Measurements from ENCODE around the gene TSPAN4. TPM values are rescaled to one million over a fixed set of nuclear protein-coding genes. Genes with fewer than 3 reads are reported as not detected.

The TSPAN4 gene
- total RNA-seq, 2 donors from 2014 or later: 48.8 to 94.9 TPM

- no peak overlapping the region for H3K27ac ChIP-seq
- TF ChIP-seq POLR2AphosphoS5 (IDR thresholded peaks at IDR 0.05) (no peak), POLR2A (IDR thresholded peaks at IDR 0.05) (no peak)
- TF ChIP-seq, protein P1, sequence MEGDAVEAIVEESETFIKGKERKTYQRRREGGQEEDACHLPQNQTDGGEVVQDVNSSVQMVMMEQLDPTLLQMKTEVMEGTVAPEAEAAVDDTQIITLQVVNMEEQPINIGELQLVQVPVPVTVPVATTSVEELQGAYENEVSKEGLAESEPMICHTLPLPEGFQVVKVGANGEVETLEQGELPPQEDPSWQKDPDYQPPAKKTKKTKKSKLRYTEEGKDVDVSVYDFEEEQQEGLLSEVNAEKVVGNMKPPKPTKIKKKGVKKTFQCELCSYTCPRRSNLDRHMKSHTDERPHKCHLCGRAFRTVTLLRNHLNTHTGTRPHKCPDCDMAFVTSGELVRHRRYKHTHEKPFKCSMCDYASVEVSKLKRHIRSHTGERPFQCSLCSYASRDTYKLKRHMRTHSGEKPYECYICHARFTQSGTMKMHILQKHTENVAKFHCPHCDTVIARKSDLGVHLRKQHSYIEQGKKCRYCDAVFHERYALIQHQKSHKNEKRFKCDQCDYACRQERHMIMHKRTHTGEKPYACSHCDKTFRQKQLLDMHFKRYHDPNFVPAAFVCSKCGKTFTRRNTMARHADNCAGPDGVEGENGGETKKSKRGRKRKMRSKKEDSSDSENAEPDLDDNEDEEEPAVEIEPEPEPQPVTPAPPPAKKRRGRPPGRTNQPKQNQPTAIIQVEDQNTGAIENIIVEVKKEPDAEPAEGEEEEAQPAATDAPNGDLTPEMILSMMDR (IDR thresholded peaks at IDR 0.05): no peak
- WGBS: 71% methylated on average over 41 of the region's 41 CpGs
- H3K4me3 ChIP-seq: no peak overlapping the region
- DNase-seq (ENCODE audit: low spot score): no peak
- no peaks in the 10 kb centered on the region for H3K9me3 ChIP-seq
- intact Hi-C loops (cut with DNase I): no loop called here
- no peaks in the 10 kb centered on the region for H3K36me3 ChIP-seq
- no peaks in the 10 kb centered on the region for H3K4me1 ChIP-seq (replicated peaks)
- H3K27me3 ChIP-seq (replicated peaks; ENCODE audit: insufficient read depth): no peaks in the 10 kb centered on the region
Measured at GRCh38 chr11:865462-866430, 23.1 kb downstream of the TSPAN4 start.

- no peak for DNase-seq (ENCODE audit: low spot score)
- Histone ChIP-seq H3K27ac (no peak overlapping the region), H3K4me3 (no peak overlapping the region), H3K27me3 (replicated peaks; ENCODE audit: insufficient read depth) (no peaks in the 10 kb centered on the region), H3K4me1 (replicated peaks) (no peaks in the 10 kb centered on the region), H3K9me3 (no peaks in the 10 kb centered on the region), H3K36me3 (no peaks in the 10 kb centered on the region)
- WGBS: 84% methylated on average over 14 of the region's 14 CpGs
- intact Hi-C loops (cut with DNase I): no loop called here
- TF ChIP-seq POLR2A (IDR thresholded peaks at IDR 0.05): no peak
Measured at GRCh38 chr11:866481-866880, 23.8 kb downstream of the TSPAN4 start.

DNA sequence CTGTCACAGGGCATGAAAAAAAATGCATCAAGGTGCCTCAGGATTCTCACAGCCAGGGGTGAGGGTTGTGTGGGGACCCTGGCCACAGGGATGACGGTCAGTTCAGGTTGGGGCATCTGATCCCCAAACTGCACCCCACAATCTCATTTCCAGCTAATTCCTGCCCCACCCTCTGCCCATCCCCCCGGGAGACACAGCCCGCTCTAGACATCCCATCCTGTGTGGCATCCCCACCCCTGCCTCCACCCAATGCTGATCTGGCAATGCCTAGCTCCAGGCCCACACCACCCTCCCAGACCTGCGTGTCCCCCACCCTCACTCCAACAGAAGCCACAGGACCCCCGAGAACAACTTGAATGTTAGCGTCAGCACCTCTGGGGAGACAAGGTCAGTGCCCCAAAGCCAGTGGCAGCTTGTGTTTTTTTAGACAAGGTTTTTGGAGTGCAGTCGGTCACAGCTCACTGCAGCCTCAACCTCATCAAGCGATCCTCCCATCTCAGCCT lies 25.3 kb downstream of the TSPAN4 start:
- no peak for DNase-seq (ENCODE audit: low spot score)
- Histone ChIP-seq H3K36me3 (no peaks in the 10 kb centered on the region), H3K4me1 (replicated peaks) (no peaks in the 10 kb centered on the region), H3K9me3 (no peaks in the 10 kb centered on the region), H3K4me3 (no peak overlapping the region), H3K27ac (no peak overlapping the region), H3K27me3 (replicated peaks; ENCODE audit: insufficient read depth) (no peaks in the 10 kb centered on the region)
- TF ChIP-seq POLR2A (IDR thresholded peaks at IDR 0.05) (no peak), POLR2AphosphoS5 (IDR thresholded peaks at IDR 0.05) (no peak)
- TF ChIP-seq, protein P1 (IDR thresholded peaks at IDR 0.05): no peak
- WGBS: 87% methylated on average over 8 of the region's 8 CpGs
- intact Hi-C loops (cut with DNase I): no loop called here

DNA sequence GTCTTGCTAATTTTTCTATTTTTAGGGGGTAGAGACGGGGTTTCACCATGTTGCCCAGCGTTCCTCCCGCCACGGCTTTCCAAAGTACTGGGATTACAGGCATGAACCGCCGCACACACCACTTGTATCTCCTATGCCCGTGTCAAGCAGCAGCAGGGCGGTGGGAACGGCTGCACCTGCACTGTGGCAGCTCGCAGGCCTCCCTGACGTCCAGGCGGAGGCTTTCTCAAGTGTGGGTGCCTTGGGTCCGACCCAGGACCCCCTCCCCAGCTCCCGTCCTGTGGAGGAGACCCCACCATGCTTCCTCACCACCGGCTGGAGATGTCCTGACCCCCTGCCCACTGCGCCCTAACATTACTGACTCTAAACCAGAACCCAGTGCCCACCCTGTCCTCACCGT lies 25.7 kb downstream of the TSPAN4 start:
- H3K4me3 ChIP-seq: no peak overlapping the region
- WGBS: 89% methylated on average over 15 of the region's 17 CpGs
- H3K36me3 ChIP-seq: no peaks in the 10 kb centered on the region
- no peaks in the 10 kb centered on the region for H3K4me1 ChIP-seq (replicated peaks)
- H3K27ac ChIP-seq: no peak overlapping the region
- intact Hi-C loops (cut with DNase I): no loop called here
- no peaks in the 10 kb centered on the region for H3K9me3 ChIP-seq
- DNase-seq (ENCODE audit: low spot score): no peak
- TF ChIP-seq POLR2A (IDR thresholded peaks at IDR 0.05): no peak
- TF ChIP-seq, protein P1 (IDR thresholded peaks at IDR 0.05): no peak
- no peak for TF ChIP-seq POLR2AphosphoS5 (IDR thresholded peaks at IDR 0.05)
- no peaks in the 10 kb centered on the region for H3K27me3 ChIP-seq (replicated peaks; ENCODE audit: insufficient read depth)

DNA sequence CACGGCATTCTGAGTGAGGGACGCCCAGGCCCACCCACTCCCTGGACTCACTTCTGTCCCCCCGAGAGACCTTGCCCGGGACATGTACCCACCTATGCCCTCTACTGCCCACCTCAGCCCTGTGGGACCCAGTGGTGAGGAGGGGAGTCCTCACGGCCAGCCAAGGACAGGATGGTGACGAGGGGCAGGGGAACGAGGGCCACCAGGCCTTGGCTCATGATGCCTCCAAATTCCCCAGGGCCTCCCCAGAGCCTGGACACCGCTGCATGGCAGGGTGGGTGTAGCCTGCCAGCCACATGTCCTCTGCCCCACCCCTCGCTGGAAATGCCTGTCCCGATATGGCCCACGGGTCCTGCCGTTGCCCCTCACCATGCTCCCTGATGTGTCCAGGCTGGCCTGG lies 26.1 kb downstream of the TSPAN4 start:
- Histone ChIP-seq H3K27me3 (replicated peaks; ENCODE audit: insufficient read depth) (no peaks in the 10 kb centered on the region), H3K4me1 (replicated peaks) (no peaks in the 10 kb centered on the region), H3K36me3 (no peaks in the 10 kb centered on the region), H3K27ac (no peak overlapping the region), H3K9me3 (no peaks in the 10 kb centered on the region), H3K4me3 (no peak overlapping the region)
- DNase-seq (ENCODE audit: low spot score): no peak
- 86% methylated on average over 12 of the region's 12 CpGs for WGBS
- intact Hi-C loops (cut with DNase I): no loop called here
- TF ChIP-seq POLR2AphosphoS5 (IDR thresholded peaks at IDR 0.05) (no peak), POLR2A (IDR thresholded peaks at IDR 0.05) (no peak)
- TF ChIP-seq, protein P1 (IDR thresholded peaks at IDR 0.05): no peak
